ENCODE measurements around the gene GRM7. TPM values are rescaled to one million over a fixed set of nuclear protein-coding genes. Genes with fewer than 3 reads are reported as not detected.

GRM7 gene
- total and polyA plus RNA-seq, 8 donors: 0.05 to 2.2 TPM; not detected in 6

- H3K36me3 ChIP-seq: no peaks in the 10 kb centered on the region
- no peak overlapping the region for H3K4me3 ChIP-seq
- intact Hi-C loops (cut with DNase I; ENCODE audit: low total_unique reads): no loop called here
- WGBS, 5 donors: 51 to 83% (median 66%) methylated on average over 3 of the region's 3 CpGs
- H3K9me3 ChIP-seq: no peaks in the 10 kb centered on the region
- no peaks in the 10 kb centered on the region for H3K4me1 ChIP-seq
- TF ChIP-seq POLR2A (IDR thresholded peaks at IDR 0.05): no peak
- no peak for TF ChIP-seq POLR2AphosphoS5 (IDR thresholded peaks at IDR 0.05)
- TF ChIP-seq EP300 (IDR thresholded peaks at IDR 0.05): no peak
- no peak for TF ChIP-seq CTCF (IDR thresholded peaks at IDR 0.05)
- no peak overlapping the region for H3K27ac ChIP-seq
- no peaks in the 10 kb centered on the region for H3K27me3 ChIP-seq
- DNase-seq: no peak
These were observed 354.8 kb downstream of the GRM7 start for GRCh38 chr3:7215706-7216105.

- no peak for DNase-seq
- 91 to 95% (median 94%) methylated on average over 4 of the region's 4 CpGs for WGBS, 5 donors
- no peak for TF ChIP-seq POLR2A (IDR thresholded peaks at IDR 0.05)
- no peak for TF ChIP-seq CTCF (IDR thresholded peaks at IDR 0.05)
- no peak for TF ChIP-seq EP300 (IDR thresholded peaks at IDR 0.05)
- TF ChIP-seq POLR2AphosphoS5 (IDR thresholded peaks at IDR 0.05): no peak
- H3K9me3 ChIP-seq: no peaks in the 10 kb centered on the region
- H3K27me3 ChIP-seq: no peaks in the 10 kb centered on the region
- H3K4me3 ChIP-seq: no peak overlapping the region
- no peaks in the 10 kb centered on the region for H3K4me1 ChIP-seq
- H3K36me3 ChIP-seq: no peaks in the 10 kb centered on the region
- H3K27ac ChIP-seq: no peak overlapping the region
- intact Hi-C loops (cut with DNase I; ENCODE audit: low total_unique reads): no loop called here
These were observed 365.5 kb downstream of the GRM7 start for GRCh38 chr3:7226393-7226792.

GRCh38 chr3:7238565-7239295 is 377.8 kb downstream of the GRM7 start:
- peaks cover 0 to 12% (median 4%) of the 10 kb centered on the region in 4 donors for H3K4me1 ChIP-seq
- intact Hi-C loops (cut with DNase I; ENCODE audit: low total_unique reads): no loop called here
- H3K27me3 ChIP-seq: no peaks in the 10 kb centered on the region
- H3K36me3 ChIP-seq: no peaks in the 10 kb centered on the region
- no peak for DNase-seq
- TF ChIP-seq EP300 (IDR thresholded peaks at IDR 0.05): no peak
- TF ChIP-seq POLR2A (IDR thresholded peaks at IDR 0.05): no peak
- WGBS, 5 donors: 33 to 94% (median 91%) methylated on average over 1 of the region's 1 CpG
- H3K27ac ChIP-seq: no peak overlapping the region
- no peak overlapping the region for H3K4me3 ChIP-seq
- H3K9me3 ChIP-seq: no peaks in the 10 kb centered on the region

- WGBS, 5 donors: 27 to 50% (median 40%) methylated on average over 4 of the region's 4 CpGs
- peaks cover 0 to 12% (median 4%) of the 10 kb centered on the region in 4 donors for H3K4me1 ChIP-seq
- no peak overlapping the region for H3K27ac ChIP-seq
These were observed 380.8 kb downstream of the GRM7 start for GRCh38 chr3:7241584-7242302.

GRCh38 chr3:7242303-7242635 is 381.4 kb downstream of the GRM7 start:
- TF ChIP-seq EP300 (IDR thresholded peaks at IDR 0.05): no peak
- no peak for TF ChIP-seq POLR2A (IDR thresholded peaks at IDR 0.05)
- no peak for TF ChIP-seq POLR2AphosphoS5 (IDR thresholded peaks at IDR 0.05)
- no peak for TF ChIP-seq CTCF (IDR thresholded peaks at IDR 0.05)
- H3K4me3 ChIP-seq: no peak overlapping the region
- intact Hi-C loops (cut with DNase I; ENCODE audit: low total_unique reads): no loop called here
- no peak for DNase-seq
- H3K36me3 ChIP-seq: no peaks in the 10 kb centered on the region
- H3K27me3 ChIP-seq: no peaks in the 10 kb centered on the region
- H3K4me1 ChIP-seq: peaks cover 0 to 12% (median 4%) of the 10 kb centered on the region in 4 donors
- no peaks in the 10 kb centered on the region for H3K9me3 ChIP-seq
- no peak overlapping the region for H3K27ac ChIP-seq

More at GRCh38 chr3:7241584-7242302, 380.8 kb downstream of the GRM7 start:
- TF ChIP-seq EP300 (IDR thresholded peaks at IDR 0.05): no peak
- Histone ChIP-seq H3K9me3 (no peaks in the 10 kb centered on the region), H3K4me3 (no peak overlapping the region), H3K27me3 (no peaks in the 10 kb centered on the region), H3K36me3 (no peaks in the 10 kb centered on the region)
- DNase-seq: no peak
- intact Hi-C loops (cut with DNase I; ENCODE audit: low total_unique reads): no loop called here
